HG03354 (cell line): ENCODE results near the gene ADAM10.
"Not testable (repeated sequence)": the region's sequence is repeated elsewhere in the genome, so short reads cannot be mapped to it uniquely, and the experiment has no call there.

Experiments
- ATAC-seq: cut with Tn5 transposase; IDR thresholded peaks from one replicate; pipeline ENCODE4 v1.9.1; 2021; ENCODE audit warnings: mild to moderate bottlenecking; ENCODE audit not compliant: unreplicated experiment, poor library complexity, severe bottlenecking

Gene ADAM10

GRCh38 chr15:58749532-58750337 is at the start of gene ADAM10:
ADAM10 (minus strand) TSS chr15:58749707; CDS start chr15:58749534, 173 bp downstream.
- peak; percentile 74 for ATAC-seq

GRCh38 chr15:58797505-58797904 is 48.0 kb upstream of the ADAM10 start:
- no peak for ATAC-seq

- no peak for ATAC-seq
Observed at GRCh38 chr15:58795825-58796224, 46.3 kb upstream of the ADAM10 start.

GRCh38 chr15:58793862-58794261 is 44.4 kb upstream of the ADAM10 start:
- ATAC-seq: no peak

- no peak for ATAC-seq
Observed at GRCh38 chr15:58788056-58788710, 38.7 kb upstream of the ADAM10 start.

- no peak for ATAC-seq
Observed at GRCh38 chr15:58785355-58785754, 35.8 kb upstream of the ADAM10 start.

GRCh38 chr15:58779554-58779953 is 30.0 kb upstream of the ADAM10 start:
- no peak for ATAC-seq

GRCh38 chr15:58777107-58777506 is 27.6 kb upstream of the ADAM10 start:
- peak; percentile 73 for ATAC-seq

GRCh38 chr15:58775402-58775801 is 25.9 kb upstream of the ADAM10 start:
- ATAC-seq: no peak

- ATAC-seq: no peak
Observed at GRCh38 chr15:58773024-58773423, 23.5 kb upstream of the ADAM10 start.

GRCh38 chr15:58771621-58772250 is 22.2 kb upstream of the ADAM10 start:
- ATAC-seq: peak; percentile 9

GRCh38 chr15:58770857-58771620 is 21.5 kb upstream of the ADAM10 start, which contains the start of gene MINDY2:
MINDY2 (plus strand) TSS chr15:58771302; CDS start chr15:58771396, 94 bp downstream.
- ATAC-seq: peak; percentile 95

- ATAC-seq: peak; percentile 44
Observed at GRCh38 chr15:58770519-58770856, 21.0 kb upstream of the ADAM10 start.

- not testable (repeated sequence) for ATAC-seq
Observed at GRCh38 chr15:58768601-58769004, 19.1 kb upstream of the ADAM10 start.

GRCh38 chr15:58766290-58766689 is 16.8 kb upstream of the ADAM10 start:
- no peak for ATAC-seq

- no peak for ATAC-seq
Observed at GRCh38 chr15:58764468-58764867, 15.0 kb upstream of the ADAM10 start.

- ATAC-seq: no peak
Observed at GRCh38 chr15:58762731-58763130, 13.2 kb upstream of the ADAM10 start.

GRCh38 chr15:58762285-58762684 is 12.8 kb upstream of the ADAM10 start:
- ATAC-seq: no peak

GRCh38 chr15:58761010-58761388 is 11.5 kb upstream of the ADAM10 start:
- ATAC-seq: no peak

GRCh38 chr15:58760385-58761009 is 11.0 kb upstream of the ADAM10 start:
- ATAC-seq: no peak
